ENCODE data around the gene FAM111A.
A peak's percentile ranks its signal among the peaks of the same experiment; 100 is the strongest.

The FAM111A gene

DNA sequence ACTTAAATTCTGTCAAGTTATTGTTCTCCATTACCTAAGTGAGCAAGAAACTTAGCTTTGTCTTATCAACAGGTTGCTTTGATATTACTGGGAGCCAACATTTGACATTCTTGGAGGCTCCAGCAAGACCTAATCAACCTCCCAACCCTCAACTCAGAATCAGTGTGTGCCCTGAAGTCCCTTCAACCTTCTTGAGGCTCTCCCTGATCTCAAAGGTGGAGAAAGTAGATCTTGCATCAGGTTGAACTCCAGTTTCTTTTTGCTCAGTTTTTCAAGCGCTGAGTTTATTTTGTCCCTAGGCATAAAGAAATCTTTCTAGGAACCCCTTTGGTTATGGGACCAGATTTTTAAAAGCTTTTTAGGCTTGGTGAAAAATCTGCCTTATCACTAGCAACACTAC is 1.4 kb downstream of the FAM111A start:
- DNase-seq, result no peak

DNA sequence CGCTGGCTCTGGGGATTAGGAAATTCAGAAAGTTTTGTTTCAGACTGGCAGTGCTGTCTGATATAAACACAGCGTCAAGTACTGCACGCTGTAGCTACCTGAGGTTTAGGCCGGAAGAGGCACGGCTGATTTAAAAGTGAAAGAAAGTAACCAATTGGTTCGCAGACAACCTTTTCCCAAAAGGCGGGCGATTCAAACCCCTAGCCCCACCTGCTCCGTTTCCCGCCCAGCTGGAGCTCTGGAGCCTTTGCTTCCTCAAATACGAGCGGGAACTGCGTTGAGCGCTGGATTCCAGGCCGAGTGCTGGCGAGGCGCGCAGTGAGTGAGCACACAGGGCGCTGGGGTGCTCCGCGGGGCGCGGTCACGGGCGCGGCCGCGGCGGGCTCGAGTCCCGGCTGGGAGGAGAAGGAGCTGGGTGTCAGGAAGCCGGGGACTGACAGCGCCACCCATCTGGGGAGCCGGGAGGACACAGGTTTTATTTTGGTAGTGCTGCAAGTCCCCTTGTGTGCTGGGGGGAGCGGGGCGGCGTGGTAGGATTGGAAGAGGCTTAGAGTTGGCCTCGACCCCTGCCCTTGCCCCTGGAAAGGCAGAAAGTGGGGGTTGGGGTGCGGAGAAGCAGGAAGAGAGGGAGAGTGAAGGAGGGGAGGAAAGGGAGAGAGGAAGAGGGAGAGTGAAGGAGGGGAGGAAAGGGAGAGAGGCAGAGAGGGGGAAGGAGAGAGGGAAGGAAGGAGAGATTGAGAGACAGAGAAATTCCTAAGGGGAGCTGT is 2.1 kb downstream of the FAM111A start:
- peak; percentile 62 for DNase-seq

DNA sequence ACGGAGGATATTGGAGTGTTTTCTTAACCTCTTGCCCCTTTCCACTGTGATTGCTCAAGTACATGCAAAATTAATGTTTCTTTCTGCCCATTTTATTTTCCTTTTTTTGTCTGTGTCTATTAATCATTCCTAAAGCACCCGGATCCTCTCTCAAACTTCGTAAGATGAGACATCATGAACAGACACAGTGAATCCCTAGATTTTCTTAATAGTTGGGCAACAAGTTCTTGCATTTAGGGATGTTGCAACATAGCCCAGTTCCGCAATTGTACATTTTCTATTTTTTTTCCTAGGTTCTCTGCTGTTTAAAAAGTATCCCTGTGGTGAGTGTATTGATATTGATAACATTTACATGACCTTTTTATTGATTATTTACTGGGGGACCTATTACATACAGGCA is 2.9 kb downstream of the FAM111A start:
- DNase-seq, result no peak

DNA sequence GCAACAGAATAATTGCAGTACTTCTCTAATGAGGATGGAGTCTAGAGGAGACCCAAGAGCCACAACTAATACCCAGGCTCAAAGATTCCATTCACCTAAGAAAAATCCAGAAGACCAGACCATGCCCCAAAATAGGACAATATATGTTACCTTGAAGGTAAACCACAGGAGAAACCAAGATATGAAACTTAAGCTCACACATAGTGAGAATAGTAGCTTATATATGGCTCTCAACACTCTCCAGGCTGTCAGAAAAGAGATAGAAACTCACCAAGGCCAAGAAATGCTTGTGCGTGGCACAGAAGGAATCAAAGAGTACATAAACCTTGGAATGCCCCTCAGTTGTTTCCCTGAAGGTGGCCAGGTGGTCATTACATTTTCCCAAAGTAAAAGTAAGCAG is 9.1 kb downstream of the FAM111A start:
- DNase-seq, result no peak

DNA sequence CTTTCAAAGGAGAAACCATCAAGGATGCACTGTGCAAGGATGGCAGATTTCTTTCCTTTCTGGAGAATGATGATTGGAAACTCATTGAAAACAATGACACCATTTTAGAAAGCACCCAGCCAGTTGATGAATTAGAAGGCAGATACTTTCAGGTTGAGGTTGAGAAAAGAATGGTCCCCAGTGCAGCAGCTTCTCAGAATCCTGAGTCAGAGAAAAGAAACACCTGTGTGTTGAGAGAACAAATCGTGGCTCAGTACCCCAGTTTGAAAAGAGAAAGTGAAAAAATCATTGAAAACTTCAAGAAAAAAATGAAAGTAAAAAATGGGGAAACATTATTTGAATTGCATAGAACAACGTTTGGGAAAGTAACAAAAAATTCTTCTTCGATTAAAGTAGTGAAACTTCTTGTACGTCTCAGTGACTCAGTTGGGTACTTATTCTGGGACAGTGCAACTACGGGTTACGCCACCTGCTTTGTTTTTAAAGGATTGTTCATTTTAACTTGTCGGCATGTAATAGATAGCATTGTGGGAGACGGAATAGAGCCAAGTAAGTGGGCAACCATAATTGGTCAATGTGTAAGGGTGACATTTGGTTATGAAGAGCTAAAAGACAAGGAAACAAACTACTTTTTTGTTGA is 9.8 kb downstream of the FAM111A start:
- DNase-seq, result no peak

DNA sequence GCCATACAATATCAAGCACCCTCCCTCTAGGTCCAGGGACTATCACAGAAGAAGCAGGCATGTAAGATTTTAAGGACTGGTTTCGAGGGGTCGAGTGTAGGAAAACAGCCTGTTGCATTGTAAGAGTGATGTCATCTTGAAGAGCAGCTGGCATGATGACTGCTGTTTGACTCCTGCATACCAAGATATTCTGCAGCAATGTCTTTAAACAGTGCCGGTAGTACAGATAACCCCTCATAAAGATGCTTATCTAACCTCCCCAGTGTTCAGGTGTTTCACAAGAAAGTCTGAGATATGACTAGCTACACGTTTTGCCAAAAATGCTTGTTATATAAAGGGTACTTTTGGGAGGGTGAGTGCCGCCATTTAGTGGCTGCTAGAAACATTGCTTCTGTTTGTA is 12.0 kb downstream of the FAM111A start:
- no peak for DNase-seq

DNA sequence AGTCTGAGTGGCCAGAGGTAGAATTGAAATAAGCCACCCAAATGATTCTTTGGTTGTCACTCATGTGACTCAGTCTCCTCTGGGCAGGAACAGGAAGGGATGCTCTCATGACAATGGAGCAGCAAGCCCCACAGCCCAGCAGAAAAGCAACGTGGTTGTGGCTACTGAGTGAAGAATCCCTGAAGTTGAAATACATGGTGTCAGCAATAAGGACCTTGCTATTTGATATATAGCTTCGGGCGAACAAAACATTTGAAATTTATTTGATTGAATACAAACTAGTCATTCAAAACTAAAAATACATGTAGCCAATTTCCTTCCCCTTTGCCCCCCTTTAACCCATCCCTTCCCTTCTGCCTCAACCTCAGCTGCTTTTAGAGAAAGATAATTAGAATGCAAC is 14.8 kb downstream of the FAM111A start:
- DNase-seq, result no peak

DNA sequence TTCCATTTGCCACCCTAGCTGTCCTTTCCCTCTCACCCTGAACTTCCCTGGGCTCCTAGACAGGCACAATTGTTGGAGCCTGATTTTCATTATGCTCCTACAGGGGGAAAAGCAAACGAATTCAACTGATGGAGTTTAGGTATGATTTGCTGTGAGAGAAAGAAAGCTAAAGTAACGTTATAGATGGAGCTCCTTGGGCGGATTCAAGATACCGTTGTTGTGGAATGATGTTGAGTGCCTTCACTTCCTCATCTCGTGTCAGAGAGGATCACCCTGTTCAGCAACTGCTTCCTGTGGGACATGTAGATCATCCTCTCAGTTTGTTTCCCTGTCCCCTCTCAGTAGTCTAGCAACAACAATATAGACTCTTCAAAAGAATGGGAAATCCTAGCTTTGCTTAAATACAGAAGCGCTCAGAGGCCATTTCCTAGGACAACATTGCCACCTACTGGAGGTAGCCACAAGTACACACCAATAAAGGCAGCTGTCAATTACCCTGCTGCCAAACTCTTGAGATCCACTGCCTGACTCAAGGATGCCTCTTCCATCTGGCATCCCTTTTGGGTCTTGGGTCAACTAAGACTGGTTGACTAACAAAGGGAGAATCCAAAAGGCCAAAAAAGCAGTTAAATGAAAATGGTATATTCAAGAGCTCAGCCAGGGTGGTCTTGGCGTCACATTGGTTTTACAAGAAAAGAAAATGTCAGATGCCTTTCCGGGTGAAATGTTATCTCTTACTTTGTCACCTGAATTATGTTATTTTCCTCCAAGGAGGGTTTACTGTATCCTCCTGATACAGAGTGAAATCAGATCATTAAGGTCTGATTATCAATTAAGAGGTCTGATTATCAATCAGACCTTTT is 15.8 kb downstream of the FAM111A start:
- peak; percentile 57 for DNase-seq

DNA sequence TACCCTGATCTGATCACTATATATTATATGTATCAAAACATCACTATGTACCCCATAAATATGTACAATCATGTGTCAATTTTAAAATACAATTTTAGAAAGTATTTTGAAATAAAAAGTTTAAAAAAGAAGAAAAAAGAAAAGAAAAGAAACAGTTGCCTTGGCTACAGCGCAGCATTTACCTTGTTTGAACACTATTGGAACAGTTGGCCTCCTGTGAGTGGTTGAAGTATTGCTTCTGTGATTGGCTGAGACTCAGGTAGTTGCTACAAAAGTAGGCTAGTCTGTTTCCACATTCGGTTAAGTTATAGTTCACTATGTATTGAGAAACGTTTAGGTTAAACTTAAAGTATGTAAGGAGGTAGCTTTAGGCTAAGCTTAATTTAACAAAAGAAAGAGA is 21.4 kb downstream of the FAM111A start:
- DNase-seq, result no peak

DNA sequence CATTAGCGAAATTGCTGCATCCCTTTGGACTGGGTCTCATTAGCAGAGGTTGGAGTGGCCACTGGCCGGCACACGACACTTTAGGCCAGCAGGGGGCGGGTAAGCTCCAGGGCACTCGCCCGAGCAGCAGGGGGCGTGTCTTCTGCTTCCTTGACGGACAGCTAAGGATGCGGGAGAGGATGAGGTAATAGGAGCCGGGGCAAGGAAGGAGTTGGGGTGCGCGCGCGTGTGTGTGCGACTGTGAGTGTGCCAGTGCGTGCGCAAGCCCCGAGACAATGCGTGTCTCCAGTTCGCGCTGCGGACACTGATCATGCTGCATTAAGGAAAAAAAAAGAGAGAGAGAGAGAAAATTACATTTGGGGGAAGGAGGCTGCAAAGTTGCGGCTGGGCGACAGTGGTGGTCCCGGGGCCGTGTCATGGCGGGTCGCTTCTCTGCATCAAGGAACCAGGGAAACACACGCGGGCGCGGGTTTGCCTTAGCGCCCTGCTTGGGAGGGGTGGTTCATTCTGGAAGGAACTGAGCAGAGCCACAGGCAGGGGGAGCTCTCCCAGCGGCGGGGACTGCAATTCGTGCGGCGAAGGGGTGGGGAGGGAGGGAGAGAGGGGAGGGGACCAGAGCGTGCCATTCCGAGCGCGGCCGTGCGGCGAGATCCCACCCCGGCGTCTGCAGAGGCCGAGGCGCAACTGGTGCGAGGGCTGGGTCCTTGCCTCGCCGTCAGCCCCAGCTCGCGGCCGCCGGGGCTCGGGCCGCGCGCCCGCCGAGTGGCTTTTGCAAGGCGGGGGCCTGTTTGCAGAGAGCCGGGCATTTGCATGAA is 29.1 kb downstream of the FAM111A start, which contains the start of gene DTX4:
Gene DTX4, plus strand, starts transcription at position 625 of the 815 bp plus-strand sequence. CDS start 464 bp downstream, outside the sequence.
- DNase-seq, result peak; percentile 90

DNA sequence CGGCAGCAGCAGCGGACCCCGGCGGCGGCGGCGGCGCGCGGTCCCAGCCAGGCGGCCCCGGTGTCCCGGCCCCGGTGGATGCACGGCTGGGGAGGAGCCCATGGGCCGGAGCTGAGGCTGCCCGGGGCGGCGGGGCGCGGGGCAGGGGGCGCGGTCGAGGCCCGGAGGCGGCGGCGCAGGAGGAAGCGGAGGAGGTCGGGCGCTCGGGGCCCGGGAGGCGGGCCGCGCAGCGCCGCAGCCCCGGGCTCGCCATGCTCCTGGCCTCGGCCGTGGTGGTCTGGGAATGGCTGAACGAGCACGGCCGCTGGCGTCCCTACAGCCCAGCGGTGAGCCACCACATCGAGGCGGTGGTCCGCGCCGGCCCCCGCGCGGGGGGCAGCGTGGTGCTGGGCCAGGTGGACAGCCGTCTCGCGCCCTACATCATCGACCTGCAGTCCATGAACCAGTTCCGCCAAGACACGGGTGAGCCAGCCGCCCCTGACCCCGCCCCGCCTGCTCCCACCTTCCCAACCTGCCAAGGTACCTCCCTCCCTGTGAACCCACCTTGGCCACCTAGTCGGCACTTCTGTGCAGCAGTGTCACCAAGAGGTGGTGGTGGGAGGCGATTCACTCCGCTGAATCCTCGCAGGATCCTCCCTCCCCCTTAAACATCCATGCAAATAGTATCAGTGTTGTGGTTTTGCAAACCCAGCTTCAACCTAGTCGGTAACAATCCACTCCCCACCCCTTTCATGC is 29.9 kb downstream of the FAM111A start:
- no peak for DNase-seq

DNA sequence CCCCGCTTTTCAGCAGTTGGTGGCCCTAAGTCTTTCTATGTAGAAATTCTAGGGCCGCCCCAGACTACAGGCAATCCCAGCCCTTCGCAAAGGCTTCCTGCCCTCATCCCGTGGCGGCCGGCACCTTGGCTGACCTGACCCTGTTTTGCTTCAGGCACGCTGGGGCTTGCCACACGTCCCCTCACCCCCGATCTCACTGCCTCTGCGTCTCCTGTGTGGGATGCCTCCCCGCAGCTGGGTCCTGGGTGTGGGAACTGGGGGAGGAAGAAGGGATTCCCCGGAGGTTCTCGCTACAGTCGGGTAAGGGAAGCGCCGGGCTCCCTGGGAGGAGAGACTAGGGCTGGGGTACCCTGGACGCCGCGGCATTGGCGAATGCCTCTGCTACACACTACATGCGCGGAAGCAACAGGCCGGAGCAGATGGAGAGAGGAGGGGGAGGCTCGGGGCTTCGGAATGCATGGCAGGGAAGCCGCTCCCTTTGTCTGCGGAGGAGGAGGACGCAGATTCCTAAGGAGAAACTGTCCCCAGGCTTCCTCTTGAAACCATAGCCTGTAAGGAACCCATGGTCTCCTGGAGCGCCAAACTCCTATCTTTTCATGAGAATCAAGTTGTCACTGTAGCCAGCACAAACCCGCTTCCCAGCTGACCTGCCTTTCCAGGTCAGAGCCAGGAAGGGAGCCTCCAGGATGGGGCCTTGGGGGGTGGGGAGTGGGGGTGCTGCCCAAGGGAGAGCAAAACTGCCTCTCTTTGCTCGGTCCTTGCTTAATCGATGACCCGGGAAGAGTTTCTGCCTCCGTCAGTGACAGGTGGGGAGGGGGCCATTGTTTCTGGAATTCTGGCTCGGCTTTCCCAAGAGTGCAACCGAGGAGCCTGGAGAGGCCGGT is 30.7 kb downstream of the FAM111A start:
- no peak for DNase-seq

DNA sequence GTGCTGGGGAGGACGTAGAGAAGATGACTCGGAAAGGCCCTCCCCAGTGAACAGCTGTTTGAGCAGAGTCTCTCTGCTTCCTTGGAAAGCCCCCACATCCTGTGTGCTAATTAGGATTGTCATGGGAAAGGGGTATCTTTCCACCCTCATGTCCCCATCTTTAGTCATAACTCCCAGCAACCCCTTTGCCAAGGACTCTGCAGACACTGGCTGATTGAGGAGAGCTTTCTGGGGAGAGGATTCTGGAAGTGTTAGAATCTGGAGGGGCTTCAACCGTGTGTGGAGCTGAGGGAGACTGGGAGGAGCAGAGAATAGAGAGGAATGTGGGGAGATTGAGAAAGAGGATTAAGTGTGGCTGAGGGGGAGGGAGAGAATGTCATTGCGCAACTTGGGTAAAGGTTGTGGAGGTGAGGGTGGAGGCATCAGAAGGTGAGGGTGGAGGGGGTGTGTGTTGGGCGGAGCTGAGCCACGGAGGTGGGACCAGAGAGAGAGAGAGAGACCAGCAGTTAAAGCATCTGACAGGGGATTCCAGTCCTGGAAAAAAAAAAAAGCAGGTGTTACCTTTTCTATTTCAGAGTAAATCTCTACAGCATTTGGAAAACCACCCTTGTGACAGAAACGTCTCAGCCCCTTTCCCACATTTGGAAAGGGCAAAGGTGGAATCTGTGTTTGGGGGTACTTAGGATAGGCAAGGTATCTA is 31.5 kb downstream of the FAM111A start:
- DNase-seq, result no peak

DNA sequence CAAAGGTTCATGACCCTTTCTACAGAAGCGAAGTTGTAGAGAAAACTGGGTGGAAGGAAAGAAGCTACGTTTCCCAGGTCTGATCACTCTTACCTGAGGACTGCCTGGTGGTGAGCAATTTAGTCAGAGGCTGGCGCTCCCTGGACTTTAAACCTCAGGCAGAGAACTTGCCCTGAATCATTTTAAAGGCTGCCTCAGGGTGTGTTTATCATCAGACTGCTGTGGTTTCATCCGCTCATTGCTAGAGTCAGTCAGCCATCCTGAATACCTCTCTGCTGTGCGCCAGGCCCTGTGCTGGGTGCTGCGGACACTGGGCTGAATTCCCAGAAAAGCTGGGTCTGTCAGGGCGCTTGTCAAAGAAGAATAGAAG is 32.0 kb downstream of the FAM111A start:
- DNase-seq, result no peak

DNA sequence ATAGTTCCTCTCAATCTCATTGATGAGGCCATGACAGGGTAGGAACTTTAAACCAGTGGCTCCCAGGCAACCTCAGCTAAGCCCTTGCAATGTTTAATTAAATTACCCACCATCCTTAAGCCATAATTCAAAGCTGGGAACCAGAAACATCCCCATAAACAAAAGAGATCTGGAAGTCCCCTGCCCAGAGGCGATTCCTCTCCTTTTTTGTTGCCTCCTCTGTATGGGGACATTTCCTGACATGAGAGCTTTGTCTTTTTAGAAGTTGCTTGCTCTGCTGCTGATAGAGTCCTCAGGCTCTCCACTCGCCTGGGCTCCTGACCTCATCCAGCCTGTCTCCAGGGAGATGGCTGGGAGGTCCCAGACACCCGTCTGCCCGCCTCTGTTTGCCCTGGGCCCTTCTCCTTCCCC is 32.4 kb downstream of the FAM111A start:
- DNase-seq, result no peak

DNA sequence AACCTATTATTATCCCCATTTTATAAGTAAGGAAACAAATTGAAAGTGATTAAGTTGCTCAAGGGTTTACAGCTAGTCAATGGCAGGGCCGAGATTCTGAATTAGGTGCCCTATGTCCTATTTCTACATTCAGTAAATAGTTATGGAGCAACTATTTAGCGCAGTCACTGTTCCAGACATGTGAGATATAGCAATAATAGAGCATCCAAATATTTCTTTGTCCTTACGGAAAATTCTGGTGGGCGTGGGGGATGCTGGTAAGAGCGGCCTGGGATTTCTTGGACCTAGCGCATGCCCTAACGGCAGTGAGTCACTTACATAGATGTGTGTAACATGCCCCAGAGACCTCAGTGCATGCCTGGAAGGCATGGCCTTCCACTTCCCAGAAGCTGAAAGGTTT is 33.7 kb downstream of the FAM111A start:
- no peak for DNase-seq

DNA sequence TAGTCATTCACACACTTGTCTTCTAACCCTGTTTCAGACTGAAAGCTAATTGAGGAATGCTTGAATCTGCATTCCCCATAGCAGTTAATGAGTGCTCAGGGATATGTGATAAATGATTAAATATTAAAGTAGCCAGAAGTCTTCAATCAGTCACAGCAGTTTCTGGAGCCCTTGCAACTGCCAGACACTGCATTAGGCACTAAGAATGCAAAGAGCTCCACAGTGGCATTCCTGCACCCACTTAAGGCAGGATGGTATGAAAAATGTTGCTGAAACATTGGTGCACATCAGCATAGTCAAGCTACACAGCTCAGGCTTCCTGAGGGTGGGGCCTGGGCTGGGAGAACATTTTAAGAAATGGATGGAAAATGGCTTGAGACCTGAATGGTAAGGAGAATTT is 35.7 kb downstream of the FAM111A start:
- DNase-seq, result no peak

DNA sequence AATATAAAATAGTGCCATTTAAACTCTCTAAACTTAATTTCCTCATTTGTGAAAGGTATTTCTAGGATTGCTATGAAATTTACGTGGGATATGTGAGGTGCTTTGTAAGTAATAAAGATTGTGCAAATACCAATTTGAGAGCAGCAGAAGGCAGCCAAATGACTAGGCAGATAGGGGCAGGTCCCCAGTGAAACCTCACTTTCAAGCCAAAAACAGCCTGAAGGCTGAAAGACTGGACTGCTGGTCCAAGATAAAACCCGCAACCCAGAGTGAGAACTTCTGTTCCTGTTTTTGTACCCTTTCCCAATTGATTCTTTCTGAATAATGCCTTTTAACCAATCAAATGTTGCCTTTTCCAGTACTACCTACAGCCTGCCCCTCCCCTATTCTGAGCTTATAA is 36.5 kb downstream of the FAM111A start:
- DNase-seq, result no peak

DNA sequence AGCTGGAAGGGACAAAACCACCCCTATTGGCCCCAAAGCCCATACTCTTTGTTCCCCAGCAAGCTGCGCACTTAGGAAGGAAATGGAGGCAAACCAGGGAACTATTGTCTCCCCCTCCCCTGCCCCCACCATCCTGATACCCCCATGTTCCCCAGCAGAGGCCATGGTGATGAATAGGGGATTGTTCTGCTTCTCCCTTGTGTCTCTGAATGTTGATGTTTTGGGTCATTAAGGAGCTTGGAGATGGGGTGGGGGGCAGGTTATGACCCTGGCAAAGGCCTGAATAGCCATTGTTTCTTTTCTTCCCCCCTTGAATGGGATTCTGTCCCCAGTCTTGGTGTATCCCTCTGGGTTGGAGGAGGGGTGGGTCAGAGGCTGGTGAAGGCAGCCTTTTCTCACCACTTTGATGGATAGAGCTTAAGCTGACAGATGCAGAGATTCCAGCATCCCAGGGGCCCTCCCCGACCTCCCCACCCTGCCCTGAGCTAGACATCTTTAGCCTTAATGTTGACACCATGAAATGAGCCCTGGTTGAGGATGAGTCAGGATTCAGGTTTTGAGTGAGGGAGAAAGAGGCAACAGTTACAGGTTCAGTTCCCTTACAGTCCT is 37.6 kb downstream of the FAM111A start:
- no peak for DNase-seq

DNA sequence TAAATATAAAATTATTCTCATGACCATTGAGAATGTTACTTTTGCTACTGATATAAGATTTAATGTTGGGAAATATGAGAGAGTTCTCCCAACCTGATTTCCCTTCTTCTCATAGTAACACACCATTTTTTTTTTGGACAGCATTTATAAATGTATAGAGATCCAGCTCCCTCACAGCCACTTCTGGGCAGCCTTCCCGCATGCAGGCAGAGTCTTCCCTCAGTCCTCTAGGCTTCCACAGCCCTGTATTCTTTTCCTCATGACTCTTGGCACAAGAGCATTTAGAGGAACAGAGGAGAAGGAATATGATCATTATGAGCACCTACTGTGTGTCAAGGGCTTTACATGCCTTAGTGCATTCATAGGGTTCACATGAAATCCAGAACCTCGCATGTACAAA is 38.3 kb downstream of the FAM111A start:
- DNase-seq, result no peak
